ENCODE data around the gene PADI3. TPM values are rescaled to one million over a fixed set of nuclear protein-coding genes. Genes with fewer than 3 reads are reported as not detected.

Gene PADI3
- total RNA-seq, 1 experiment from 2014 or later = 2.5 TPM

DNA sequence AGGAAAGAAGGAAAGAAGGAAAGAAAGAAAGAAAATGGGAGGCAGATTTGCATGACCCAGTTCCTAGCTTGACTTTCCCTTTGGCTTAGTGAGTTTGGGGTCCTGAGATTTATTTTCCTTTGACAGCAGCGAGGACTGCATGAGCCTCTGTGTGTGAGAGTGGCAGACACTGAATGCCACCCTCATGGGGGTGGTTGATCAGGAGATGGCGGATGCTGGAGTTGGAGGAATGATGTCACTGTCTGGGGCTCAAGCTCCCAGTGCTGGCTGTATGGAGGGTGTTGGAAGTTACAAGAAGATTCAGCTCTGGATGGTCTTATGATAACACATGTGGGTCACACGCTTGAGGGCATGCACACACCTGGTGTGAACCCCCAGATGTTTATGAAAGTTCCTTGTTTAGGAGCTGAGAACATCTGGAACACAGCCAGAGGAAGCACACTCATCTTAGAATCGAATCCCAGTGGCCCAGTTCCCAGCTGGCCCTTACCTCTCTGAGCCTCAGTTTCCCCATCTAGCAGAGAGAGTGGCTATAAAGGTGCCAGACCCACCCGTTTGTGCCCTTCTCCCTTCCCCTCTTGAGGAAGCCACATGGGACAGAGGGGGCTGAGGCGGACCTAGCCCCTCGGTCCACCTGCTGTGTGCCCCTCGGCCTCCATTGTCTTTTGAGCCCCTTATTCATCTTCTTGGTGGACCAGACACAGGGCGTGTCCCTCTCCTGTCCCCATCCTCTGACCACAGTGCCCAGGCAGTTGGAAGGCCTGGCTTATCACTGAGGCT, 64.8 kb downstream of the PADI3 start:
- H2BK5ac ChIP-seq (ENCODE audit: insufficient read length, low read length) = no peak overlapping the region
- H3K23me2 ChIP-seq (ENCODE audit: insufficient read length, low read depth, low read length, poor library complexity, severe bottlenecking) = no peaks in the 10 kb centered on the region
- no peak overlapping the region for H3K56ac ChIP-seq (ENCODE audit: insufficient read length, low read depth, low read length)
- H3K14ac ChIP-seq (ENCODE audit: insufficient read depth, low read length) = no peak overlapping the region
- H4K20me1 ChIP-seq (ENCODE audit: control insufficient read depth, insufficient read depth, insufficient read length) = no peaks in the 10 kb centered on the region
- no CpG with 5 or more reads among the region's 9 CpGs for WGBS (ENCODE audit: extremely low coverage, insufficient read length, low lambda C conversion rate)
- Mint-ChIP-seq H3K36me3 (ENCODE audit: insufficient read depth in 1 of 3, low read depth in 3 of 3) (no peaks in the 10 kb centered on the region), H3K27ac (peak overlapping the region in 2 of 3 experiments; percentile 34 to 53; a peak in 1 of 7 replicates), H3K4me1 (peaks cover 45 to 49% of the 10 kb centered on the region in 2 experiments), H3K9me3 (no peaks in the 10 kb centered on the region; a peak in 1 of 5 replicates), H3K4me3 (no peak overlapping the region; a peak in 1 of 5 replicates), H3K27me3 (ENCODE audit: low read depth) (no peaks in the 10 kb centered on the region)
- no peak overlapping the region for H4K8ac ChIP-seq (replicated peaks; ENCODE audit: insufficient read length, low read depth, low read length)
- no peak for TF ChIP-seq CTCF (conservative IDR thresholded peaks at IDR 0.05)
- no peak overlapping the region for H3K23ac ChIP-seq (ENCODE audit: insufficient read length, low read depth, low read length)
- H2AFZ ChIP-seq (ENCODE audit: low read length) = no peak overlapping the region
- no peak overlapping the region for H3K4ac ChIP-seq (ENCODE audit: low read depth, low read length)
- no peak overlapping the region for H2BK12ac ChIP-seq (ENCODE audit: insufficient read length, low read depth, low read length)
- no peak overlapping the region for H2BK120ac ChIP-seq (ENCODE audit: low read depth, low read length, poor library complexity, severe bottlenecking)
- H4K5ac ChIP-seq (ENCODE audit: insufficient read length, low read depth, low read length) = no peak overlapping the region
- H2AK5ac ChIP-seq (ENCODE audit: insufficient read length, low read length) = no peak overlapping the region
- no peaks in the 10 kb centered on the region for H3K79me2 ChIP-seq (ENCODE audit: insufficient read depth, low read length)
- H3K4me1 ChIP-seq (ENCODE audit: insufficient read depth, low read length) = peaks cover 5% of the 10 kb centered on the region; the same call in 1 of the 2 replicates
- no peaks in the 10 kb centered on the region for H3K9me3 ChIP-seq (ENCODE audit: control insufficient read depth, low read depth, low read length)
- H3T11ph ChIP-seq (ENCODE audit: low read length) = no peak overlapping the region
- H3K27me3 ChIP-seq (ENCODE audit: insufficient read depth, low read length) = no peaks in the 10 kb centered on the region
- no peak overlapping the region for H3K9ac ChIP-seq (ENCODE audit: extremely low read depth, insufficient read length, low read length)
- no peak overlapping the region for H3K18ac ChIP-seq (ENCODE audit: insufficient read length, low read depth, low read length)
- no peak overlapping the region for H2BK20ac ChIP-seq (ENCODE audit: low read depth, low read length, poor library complexity, severe bottlenecking)
- no peak for DNase-seq
- no peak overlapping the region for H4K91ac ChIP-seq (ENCODE audit: insufficient read length, low read depth, low read length)
- H3K79me1 ChIP-seq (ENCODE audit: insufficient read depth, low read depth, low read length, poor library complexity, severe bottlenecking) = no peaks in the 10 kb centered on the region
- H2BK15ac ChIP-seq (ENCODE audit: low read depth, low read length) = no peak overlapping the region
- H3K4me2 ChIP-seq (ENCODE audit: insufficient read depth, insufficient read length, low read length) = no peak overlapping the region
- no peak overlapping the region for H3K27ac ChIP-seq (ENCODE audit: insufficient read length, low read depth, low read length)

Measured in H9 (cell line).